SKM-1 treated with dmso at 0.1 percent for 144 hours (cell line): ENCODE data around the gene DLEU7.

Experiments used
- DNase-seq: peaks from one replicate; lab custom pipeline; 2025; ENCODE audit not compliant: unreplicated experiment; lab: John Stamatoyannopoulos, UW

DLEU7 gene

GRCh38 chr13:50843257-50844083 is at the start of gene DLEU7:
DLEU7 (minus strand) TSS chr13:50843692; CDS start chr13:50843646, 46 bp downstream.
- no peak for DNase-seq

- DNase-seq: no peak
Observed at GRCh38 chr13:50892210-50892944, 48.9 kb upstream of the DLEU7 start.

GRCh38 chr13:50891206-50891605 is 47.7 kb upstream of the DLEU7 start:
- no peak for DNase-seq

GRCh38 chr13:50889317-50889716 is 45.8 kb upstream of the DLEU7 start:
- DNase-seq: no peak

- DNase-seq: no peak
Observed at GRCh38 chr13:50888362-50888761, 44.9 kb upstream of the DLEU7 start.

- no peak for DNase-seq
Observed at GRCh38 chr13:50887151-50887550, 43.7 kb upstream of the DLEU7 start.

- DNase-seq: no peak
Observed at GRCh38 chr13:50884265-50884664, 40.8 kb upstream of the DLEU7 start.

GRCh38 chr13:50883728-50884127 is 40.2 kb upstream of the DLEU7 start:
- DNase-seq: no peak

- no peak for DNase-seq
Observed at GRCh38 chr13:50882816-50883435, 39.4 kb upstream of the DLEU7 start.

- no peak for DNase-seq
Observed at GRCh38 chr13:50873991-50874390, 30.5 kb upstream of the DLEU7 start.

- no peak for DNase-seq
Observed at GRCh38 chr13:50873467-50873866, 30.0 kb upstream of the DLEU7 start.

- DNase-seq: no peak
Observed at GRCh38 chr13:50871405-50871804, 27.9 kb upstream of the DLEU7 start.

GRCh38 chr13:50867637-50867945 is 24.1 kb upstream of the DLEU7 start:
- DNase-seq: no peak

GRCh38 chr13:50866817-50867636 is 23.5 kb upstream of the DLEU7 start:
- DNase-seq: no peak

- no peak for DNase-seq
Observed at GRCh38 chr13:50864492-50864891, 21.0 kb upstream of the DLEU7 start.

GRCh38 chr13:50855681-50856080 is 12.2 kb upstream of the DLEU7 start:
- no peak for DNase-seq

GRCh38 chr13:50850445-50850844 is 7.0 kb upstream of the DLEU7 start:
- DNase-seq: peak; percentile 14

GRCh38 chr13:50847501-50847900 is 4.0 kb upstream of the DLEU7 start:
- no peak for DNase-seq

GRCh38 chr13:50846861-50847475 is 3.5 kb upstream of the DLEU7 start:
- DNase-seq: no peak

- no peak for DNase-seq
Observed at GRCh38 chr13:50845211-50845610, 1.7 kb upstream of the DLEU7 start.
